GM18526 (cell line): ENCODE measurements around the gene HGS.

ENCODE experiments used
- POLR2A ChIP-seq: IDR thresholded peaks from 3 replicates; pipeline ENCODE4 v1.6.1; 2011; ENCODE audit not compliant: insufficient read length; ENCODE audit errors: extremely low read depth

The HGS gene

DNA sequence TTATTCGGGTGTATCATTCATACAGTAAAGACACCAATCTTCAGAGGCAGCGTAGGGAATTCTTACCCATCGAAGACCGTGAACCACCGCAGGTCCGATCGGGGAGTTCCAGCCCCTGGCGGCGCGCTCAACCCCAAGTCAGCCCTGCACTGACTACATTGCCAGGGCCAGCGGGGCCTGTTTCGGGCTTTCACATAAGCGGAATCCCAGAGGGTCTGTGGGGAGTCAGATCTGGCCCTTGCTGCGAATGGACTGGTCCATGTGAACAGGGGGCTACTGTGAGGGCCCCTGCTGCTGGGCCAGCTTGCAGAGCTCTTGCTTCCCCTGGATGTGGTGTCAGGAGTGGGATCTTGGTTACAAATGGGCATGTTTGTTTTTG is 35.1 kb upstream of the HGS start:
- no peak for TF ChIP-seq POLR2A

DNA sequence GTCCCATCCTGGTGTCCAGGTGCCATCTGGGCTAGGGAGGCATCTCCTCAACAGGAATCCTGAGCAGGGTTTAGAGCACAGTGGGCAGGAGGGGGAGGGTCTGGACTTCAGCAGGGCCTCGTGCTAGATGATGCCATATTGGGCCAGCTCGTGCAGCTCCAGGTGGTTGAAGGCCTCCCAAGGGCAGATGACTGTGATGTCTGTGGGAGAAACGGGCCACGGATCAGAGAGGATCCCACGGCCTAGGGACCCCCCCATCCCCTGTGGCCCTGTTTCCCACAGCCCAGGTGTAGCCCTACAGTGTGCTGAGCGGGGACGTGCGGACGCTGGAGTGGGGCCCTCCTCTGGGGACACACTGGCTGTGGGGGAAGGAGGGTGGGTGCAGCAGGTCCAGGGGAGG is 32.9 kb upstream of the HGS start:
- no peak for TF ChIP-seq POLR2A

DNA sequence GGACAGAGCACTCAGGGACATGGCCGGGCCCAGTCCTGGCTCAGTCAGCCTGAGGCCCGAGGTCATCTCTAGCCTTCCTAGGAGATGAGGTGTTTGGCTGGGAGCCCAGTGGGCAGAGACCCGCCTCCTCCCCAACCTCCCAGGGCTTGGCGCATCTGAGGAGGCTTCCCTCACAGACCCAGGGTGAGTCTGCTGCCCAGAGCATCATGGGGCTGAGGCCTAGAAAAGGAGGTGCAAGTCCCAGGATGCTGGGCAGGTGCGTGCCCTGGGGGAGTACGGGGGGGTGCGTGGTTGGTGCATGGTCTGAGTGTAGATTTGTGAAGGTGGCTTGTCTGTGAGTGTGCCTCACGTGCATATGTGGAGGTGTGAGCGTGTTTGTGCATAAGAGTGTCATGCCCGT is 32.1 kb upstream of the HGS start:
- TF ChIP-seq POLR2A: no peak

DNA sequence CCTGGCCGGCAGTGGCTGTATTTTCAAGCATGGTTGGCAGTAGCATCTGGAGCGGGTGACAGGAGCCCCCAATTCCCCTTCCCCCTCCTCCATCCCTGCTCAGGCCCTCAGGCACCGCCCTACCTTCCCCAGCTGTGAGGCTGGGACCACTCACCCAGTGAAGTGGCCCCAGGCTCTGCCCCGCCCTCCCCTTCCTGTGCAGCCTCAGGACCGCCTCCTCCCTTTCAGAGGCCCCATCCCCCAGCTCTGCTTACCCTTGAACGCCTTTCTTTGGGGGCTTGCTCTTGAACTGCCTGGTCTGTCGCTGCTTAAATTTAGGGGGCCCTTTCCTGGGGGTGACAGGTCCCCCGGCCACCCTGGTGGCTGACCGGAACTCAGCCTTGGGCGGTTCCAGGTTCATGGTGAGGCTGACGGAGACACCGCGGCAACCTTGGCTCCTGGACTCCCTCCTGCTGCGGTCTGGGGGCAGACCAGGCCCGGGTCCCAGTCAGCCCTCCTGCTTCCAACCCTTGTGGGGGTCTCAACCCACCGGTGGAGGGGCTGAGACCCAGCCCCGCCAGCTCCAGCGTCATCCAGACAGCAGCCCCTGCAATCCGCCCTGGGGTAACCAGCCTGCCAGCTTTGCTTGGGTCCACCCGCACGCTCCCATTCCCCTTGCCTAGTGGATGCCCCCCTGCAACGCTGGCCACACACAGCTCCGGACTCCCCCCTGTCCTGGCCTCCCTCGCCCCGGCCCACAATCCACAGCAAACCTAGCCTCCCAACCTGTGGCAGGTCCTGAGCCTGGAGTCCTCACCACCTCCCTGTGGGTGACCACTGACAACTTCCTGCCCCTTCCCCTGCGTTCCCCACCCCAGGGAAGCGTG is 30.7 kb upstream of the HGS start:
- no peak for TF ChIP-seq POLR2A

DNA sequence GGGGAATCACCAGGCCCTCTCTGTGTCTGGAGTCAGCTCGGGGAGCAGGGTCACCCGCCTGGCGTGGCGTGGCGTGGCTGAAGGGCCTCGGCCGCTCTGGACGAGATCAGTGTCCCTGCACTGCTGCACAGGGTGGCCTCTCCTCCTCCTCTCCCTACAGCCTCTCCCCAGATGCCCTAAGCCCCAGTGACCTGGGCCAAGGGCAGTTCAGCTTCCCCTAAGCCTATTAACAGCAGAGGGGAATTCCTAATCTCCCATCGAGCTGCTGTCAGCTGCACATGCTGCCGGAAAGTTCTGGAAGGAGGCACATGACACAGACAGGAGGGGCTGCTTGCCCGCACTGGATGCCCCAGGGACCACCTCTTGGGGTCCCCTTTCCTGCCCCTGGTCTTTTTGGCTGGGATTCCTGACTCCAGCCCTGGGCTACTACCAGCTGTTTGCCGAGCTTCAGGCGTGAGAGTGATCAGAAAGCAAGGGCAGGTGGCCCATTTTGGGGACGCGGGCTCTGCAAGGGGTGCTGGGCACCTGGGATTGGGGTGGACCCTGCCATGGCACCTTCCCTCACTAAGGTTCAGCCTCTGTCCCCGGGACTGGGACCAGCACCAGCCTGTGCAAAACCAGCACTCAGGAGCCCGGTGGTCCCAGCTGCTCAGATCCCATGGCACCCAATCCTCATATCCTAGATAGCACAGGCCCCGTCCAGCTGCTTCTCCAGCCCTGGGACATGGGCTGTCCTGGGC is 28.3 kb upstream of the HGS start:
- TF ChIP-seq POLR2A: no peak

DNA sequence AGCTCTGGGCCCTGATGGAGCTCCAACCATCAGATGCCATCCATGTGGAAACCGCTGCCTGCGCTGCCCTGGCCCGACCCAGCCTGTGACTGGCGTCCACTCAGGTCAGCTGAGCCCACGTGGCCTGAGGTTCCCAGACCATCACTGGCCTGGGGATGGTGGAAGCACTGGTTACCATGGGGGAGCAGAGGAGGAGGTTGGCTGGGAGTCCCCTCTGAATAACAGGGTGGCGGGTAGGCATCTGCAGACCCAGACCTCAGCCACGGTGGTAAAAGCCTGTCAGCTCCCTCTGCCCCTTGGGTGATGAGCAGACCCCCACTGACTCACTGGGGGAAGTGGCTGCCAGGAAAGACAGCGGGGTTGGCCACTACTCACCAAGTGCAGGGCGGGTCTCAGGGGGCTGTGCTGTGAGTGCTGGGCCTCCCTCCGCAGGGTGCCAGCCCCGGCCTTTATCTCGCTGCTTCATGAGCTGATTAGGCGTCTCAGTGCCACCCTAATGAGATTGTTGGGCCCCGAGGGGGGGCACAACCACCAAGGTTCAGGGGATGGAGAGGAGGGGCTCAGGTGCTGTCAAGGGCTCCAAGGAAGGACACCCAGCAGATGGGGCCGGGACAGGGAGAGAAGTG is 27.6 kb upstream of the HGS start, which contains the start of gene PDE6G:
Gene PDE6G, minus strand, starts transcription at position 425 of the 626 bp plus-strand sequence. CDS start 3,237 bp downstream, outside the sequence.
- no peak for TF ChIP-seq POLR2A

DNA sequence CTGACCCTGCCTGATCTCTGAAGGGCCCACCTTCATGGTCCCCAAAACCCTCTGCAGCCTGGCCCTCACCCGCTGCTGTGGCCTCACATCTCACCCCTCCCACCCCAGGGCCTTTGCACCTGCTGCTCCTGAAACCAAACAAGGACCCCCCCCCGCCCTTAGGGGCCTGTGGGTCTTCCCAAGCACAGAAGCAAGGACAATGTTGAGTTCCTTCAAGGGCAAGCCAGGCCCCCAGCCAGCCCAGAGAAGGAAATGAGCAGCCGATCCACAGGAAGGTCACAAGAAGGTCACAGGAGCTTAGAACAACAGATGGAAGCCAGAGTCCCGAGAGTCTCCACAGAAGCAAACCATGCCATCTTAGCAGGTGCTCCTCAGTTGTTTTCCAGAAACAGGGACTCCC is 27.0 kb upstream of the HGS start:
- no peak for TF ChIP-seq POLR2A

DNA sequence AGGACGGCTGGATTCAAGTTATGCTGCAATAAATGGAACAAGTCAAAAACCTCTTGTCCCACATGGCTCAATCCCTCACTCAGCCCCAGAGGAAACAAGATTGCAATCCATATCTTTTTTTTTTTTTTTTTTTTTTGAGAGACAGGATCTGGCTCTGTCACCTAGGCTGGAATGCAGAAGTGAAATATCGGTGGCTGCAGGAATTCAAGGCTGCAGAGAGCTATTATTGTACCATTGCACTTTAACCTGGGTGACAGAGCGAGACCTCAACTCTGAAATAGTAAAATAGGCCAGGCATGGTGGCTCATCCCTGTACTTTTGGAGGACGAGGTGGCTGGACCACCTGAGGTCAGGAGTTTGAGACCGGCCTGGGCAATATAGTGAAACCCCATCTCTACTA is 24.8 kb upstream of the HGS start:
- no peak for TF ChIP-seq POLR2A

DNA sequence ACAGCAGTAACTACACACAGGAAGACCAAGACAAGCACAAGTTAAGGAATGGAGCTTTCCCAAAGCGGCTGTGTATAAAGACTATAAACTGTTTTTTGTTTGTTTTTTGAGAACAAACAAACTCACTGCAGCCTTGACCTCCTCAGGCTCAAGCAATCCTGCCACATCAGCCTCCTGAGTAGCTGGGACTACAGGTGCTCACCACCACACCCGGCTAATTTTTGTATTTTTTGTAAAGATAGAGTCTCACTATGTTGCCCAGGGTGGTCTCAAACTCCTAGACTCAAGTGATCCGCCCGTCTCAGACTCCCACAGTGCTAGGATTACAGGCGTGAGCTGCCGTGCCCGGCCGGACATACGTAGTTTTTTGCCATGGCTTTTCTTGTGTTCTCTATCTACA is 23.4 kb upstream of the HGS start:
- no peak for TF ChIP-seq POLR2A

DNA sequence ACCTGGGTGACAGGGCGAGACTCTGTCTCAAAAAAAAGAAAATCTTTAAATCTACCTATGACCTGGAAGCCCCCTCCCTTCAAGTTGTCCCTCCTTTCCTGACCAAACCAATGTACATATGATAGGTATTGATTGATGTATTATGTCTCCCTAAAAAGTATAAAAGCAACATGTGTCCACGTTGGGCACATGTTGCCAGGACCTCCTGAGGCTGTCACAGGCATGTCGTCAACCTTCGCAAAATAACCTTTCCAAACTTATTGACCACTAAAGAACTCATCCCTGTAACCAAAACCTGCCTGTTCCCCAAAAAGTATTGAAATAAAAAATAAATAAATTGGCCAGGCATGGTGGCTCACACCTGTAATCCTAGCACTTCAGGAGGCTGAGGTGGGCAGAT is 21.8 kb upstream of the HGS start:
- TF ChIP-seq POLR2A: no peak

DNA sequence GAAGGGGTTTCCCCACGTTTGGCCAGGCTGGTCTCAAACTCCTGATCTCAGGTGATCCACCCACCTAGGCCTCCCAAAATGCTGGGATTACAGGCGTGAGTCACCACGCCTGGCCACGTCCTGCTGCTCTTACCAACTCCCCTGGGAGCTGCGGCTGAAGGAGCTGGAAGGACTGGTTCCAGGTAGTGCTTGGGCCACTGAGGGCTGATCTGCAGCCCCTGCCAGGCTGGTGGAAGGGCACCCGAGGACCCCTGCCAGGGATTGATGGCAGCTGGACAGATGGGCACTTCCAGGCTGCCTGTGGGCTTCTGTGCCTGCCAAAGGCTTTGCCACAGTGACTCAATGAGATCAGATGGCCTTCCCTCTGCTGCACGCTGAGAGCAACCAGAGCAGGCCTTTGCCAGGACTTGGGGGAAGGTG is 19.8 kb upstream of the HGS start:
- no peak for TF ChIP-seq POLR2A

DNA sequence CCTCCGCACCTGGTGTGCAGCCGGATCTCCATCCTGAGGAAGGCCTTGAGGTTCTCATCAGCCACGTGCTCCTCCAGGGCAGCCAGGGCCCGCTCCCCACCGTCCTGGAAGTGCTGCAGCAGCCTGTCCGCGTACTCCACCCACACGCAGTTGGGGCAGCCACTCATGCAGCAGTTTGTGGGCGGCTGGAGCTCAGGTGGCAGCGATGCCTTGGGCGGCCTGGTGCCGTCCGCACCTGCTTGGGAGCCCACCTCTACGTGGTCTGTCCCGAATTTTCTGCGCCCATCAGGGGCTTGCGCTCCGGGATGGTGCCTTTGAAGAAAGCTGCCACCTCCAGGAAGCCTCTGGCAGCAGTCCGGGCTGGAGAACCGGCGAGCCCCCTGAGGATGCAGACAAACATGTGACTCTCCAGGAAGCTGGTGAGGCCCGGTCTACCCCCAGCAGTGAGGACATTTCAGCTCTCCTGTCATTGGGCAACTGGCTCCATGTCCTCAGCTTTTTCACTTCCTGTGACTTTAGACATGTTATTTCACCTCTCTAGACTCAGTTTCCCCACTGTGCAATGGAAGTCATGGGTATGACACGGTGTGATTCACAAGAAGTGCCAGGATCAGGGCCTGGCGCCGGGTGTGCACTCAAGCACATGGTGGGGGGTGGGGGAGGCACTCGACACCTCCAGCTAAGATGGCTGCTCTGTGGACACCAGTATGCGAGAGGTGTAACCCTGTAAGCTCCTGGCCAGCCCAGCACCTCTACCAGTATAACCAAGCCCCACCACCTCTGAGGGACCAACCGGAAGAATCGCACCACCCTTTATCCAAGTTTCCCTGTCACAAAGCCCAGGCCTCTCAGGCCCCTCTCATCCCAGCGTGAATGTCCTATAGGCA is 18.4 kb upstream of the HGS start:
- peak; percentile 50 for TF ChIP-seq POLR2A

DNA sequence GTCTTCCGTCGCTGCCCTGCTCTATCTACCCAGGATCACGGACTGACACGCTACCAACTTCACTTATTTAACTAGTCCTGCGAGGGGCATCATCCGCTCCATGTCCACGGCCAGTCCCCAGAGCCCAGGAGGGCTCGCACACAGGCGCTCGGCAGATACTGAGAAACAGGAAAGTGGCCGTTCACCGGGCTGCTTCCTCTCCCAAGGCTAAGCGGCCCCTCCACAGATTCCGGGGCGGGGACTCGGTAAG is 17.8 kb upstream of the HGS start:
- no peak for TF ChIP-seq POLR2A

DNA sequence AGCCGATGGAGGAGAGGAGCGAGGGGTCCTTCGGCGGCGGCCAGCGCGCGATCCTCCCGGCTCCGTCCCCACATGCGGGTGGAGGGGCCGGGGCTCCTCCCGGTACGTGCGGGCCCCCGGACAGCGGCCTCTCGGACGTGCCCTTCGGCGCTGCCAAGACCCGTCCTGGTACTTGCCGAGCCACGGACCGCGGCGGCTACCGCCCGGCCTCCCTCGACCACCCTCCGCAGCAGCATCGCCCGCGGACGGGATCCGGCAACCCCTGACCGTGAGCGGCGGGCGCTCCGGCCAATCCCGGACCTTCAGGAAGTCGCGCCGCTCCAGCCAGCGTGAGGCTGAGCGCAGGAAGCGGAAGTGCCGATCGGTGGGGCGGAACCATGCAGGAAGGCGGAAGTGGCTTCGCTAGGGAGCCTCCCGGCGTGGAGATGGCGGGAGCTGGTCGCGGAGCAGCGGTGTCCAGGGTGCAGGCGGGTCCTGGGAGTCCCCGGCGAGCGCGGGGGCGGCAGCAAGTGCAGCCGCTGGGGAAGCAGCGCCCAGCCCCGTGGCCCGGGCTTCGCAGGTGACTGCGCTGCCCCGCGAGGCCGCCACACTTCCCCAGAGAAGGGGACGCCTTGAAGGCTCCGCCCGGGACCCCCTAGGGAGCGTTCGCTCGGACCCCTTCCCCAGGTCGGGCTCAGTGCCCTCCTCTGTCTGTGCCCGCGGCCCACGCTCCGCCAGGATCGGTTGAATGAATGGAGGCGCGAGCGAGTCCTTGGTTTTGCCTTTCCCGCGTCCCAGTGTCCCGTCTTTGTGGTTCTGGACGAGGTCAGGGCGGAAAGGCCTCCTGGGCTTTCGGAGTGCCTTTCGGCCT is 17.2 kb upstream of the HGS start, which contains the start of the genes CCDC137 and OXLD1:
Gene CCDC137, plus strand, starts transcription at position 396 of the 850 bp plus-strand sequence. Its CDS starts 30 bp downstream, at position 426.
Gene OXLD1, minus strand, starts transcription at position 264 of the 850 bp plus-strand sequence. Its CDS starts 28 bp downstream, at position 236.
- TF ChIP-seq POLR2A: peak; percentile 97

DNA sequence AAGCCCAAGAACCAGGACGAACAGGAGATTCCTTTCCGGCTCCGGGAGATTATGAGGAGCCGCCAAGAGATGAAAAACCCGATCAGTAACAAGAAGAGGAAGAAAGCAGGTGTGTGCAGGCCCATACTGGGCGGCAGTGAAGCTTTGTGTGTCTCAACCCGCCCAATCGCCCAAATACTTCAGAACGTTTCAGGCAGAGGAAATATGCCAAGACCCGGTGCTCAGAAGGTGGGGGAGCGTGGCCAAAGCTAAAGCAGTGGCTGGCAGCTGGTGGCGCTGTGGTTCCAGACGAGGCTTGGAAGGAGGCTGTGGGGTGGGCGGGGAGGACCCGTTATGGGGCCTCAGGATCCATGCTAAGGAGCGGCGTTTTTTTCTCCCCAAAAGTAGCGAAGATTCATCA is 16.1 kb upstream of the HGS start:
- TF ChIP-seq POLR2A: no peak

DNA sequence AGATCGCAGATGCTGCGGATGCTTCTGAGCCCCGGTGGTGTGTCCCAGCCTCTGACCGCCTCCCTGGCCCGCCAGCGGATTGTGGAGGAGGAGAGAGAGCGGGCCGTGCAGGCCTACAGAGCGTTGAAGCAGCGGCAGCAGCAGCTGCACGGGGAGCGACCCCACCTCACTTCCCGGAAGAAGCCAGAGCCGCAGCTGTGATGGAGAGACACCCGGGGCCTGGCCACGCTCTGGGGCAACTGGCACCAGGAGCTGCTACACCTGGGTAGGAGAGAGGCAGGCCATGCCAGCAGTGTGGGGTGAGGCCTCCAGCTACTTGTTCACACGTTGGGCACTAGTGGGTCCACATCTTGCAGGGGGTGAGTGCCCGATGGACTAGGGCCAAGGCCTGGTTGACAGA is 11.3 kb upstream of the HGS start:
- TF ChIP-seq POLR2A: no peak
